Osteocyte (in vitro differentiated cells): ENCODE results near the gene MRPL38. TPM values are rescaled to one million over a fixed set of nuclear protein-coding genes. Genes with fewer than 3 reads are reported as not detected.

Source experiments
- DNase-seq: peaks from one replicate; pipeline ENCODE4 v3.0.0; 2021; ENCODE audit warnings: mixed read lengths; ENCODE audit not compliant: unreplicated experiment; ENCODE audit errors: extremely low spot score
- H3K27ac Mint-ChIP-seq: one replicate; pipeline ENCODE4 v1.8.0; 2021; ENCODE audit warnings: mild to moderate bottlenecking, mixed read lengths; ENCODE audit not compliant: unreplicated experiment
- H3K27me3 Mint-ChIP-seq: one replicate; pipeline ENCODE4 v1.8.0; 2021; ENCODE audit warnings: mixed read lengths; ENCODE audit not compliant: unreplicated experiment
- H3K36me3 Mint-ChIP-seq: one replicate; pipeline ENCODE4 v1.8.0; 2021; ENCODE audit warnings: mixed read lengths; ENCODE audit not compliant: unreplicated experiment
- H3K4me1 Mint-ChIP-seq: one replicate; pipeline ENCODE4 v1.8.0; 2021; ENCODE audit warnings: mixed read lengths; ENCODE audit not compliant: unreplicated experiment
- H3K4me3 Mint-ChIP-seq: one replicate; pipeline ENCODE4 v1.8.0; 2021; ENCODE audit warnings: mild to moderate bottlenecking, moderate library complexity, mixed read lengths; ENCODE audit not compliant: unreplicated experiment
- H3K9me3 Mint-ChIP-seq: one replicate; pipeline ENCODE4 v1.8.0; 2021; ENCODE audit warnings: mixed read lengths; ENCODE audit not compliant: unreplicated experiment
- total RNA-seq: library from RNA; stranded (reverse); gene quantifications from 2 replicates; pipeline ENCODE4 v1.2.1, GENCODE V29; 2021
- TF ChIP-seq, protein P1 (sequence below): fragments of 200-600 bp; sonication (generic); IDR thresholded peaks from 2 replicates; pipeline ENCODE4 v1.5.0; 2021; ENCODE audit warnings: antibody characterized with exemption, mild to moderate bottlenecking, moderate library complexity

Gene MRPL38
- total RNA-seq, 1 donor from 2014 or later: 73.6 TPM

DNA sequence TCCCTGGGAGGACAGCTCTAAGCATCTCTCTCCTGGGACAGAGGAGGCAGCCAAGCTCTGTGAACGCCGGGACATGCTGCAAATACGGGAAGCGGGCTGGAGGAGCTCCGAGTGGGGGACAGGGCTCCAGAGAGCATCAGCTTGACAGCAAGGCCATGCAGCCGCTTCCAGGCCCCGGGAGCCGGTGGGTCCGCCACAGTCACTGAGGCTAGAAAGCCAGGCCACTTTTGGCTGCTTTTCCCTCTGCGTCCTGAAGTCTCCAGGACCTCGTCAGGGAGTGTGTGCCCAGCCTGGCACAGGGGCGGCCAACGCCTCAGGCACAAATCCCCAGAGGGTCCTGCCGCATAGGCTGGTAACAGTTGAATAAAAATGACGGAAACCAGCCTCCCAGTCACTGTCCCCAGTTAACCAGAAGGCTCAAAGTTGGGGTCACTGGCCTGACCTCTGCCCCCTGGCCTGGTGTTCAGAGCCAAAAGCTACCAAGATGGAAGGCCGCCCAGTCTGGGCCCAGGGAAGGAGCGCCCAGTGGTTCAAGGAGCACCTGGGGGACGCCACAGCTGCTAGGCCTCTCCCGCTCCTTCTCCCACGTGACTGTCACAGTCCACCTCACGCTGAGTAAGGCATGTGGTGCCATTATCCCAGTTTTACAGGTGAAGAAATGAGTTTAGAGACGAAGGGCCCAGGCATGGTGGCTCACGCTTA lies 4.8 kb downstream of the MRPL38 start:
- Mint-ChIP-seq H3K9me3 (no peaks in the 10 kb centered on the region), H3K36me3 (peaks cover 11% of the 10 kb centered on the region)
- DNase-seq: no peak

DNA sequence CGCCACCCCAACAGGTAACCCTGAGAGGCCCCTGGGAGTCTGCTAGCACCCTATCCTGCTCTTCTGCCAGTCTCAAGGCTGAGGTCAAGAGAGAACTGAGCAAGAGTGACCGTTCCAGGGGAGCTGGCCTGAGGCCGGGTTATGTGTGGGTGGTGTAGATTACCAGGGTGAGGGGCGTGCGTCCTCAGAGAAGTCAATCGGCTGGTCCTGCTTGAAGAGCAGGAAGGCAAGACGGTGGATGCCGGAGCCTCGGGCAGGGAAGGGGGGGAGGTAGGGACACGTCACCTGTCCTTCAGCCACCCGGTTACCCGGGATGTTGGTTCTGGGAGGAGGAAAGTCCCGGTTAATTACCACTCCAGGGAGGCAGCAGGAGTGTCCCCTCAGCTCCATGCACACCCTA lies 5.3 kb downstream of the MRPL38 start:
- no peaks in the 10 kb centered on the region for H3K9me3 Mint-ChIP-seq
- H3K36me3 Mint-ChIP-seq: peaks cover 11% of the 10 kb centered on the region
- no peak overlapping the region for H3K4me3 Mint-ChIP-seq

More for the DNA sequence above, 4.8 kb downstream of the MRPL38 start:
- H3K27me3 Mint-ChIP-seq: no peaks in the 10 kb centered on the region
- no peak overlapping the region for H3K4me3 Mint-ChIP-seq
- TF ChIP-seq, protein P1, sequence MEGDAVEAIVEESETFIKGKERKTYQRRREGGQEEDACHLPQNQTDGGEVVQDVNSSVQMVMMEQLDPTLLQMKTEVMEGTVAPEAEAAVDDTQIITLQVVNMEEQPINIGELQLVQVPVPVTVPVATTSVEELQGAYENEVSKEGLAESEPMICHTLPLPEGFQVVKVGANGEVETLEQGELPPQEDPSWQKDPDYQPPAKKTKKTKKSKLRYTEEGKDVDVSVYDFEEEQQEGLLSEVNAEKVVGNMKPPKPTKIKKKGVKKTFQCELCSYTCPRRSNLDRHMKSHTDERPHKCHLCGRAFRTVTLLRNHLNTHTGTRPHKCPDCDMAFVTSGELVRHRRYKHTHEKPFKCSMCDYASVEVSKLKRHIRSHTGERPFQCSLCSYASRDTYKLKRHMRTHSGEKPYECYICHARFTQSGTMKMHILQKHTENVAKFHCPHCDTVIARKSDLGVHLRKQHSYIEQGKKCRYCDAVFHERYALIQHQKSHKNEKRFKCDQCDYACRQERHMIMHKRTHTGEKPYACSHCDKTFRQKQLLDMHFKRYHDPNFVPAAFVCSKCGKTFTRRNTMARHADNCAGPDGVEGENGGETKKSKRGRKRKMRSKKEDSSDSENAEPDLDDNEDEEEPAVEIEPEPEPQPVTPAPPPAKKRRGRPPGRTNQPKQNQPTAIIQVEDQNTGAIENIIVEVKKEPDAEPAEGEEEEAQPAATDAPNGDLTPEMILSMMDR: no peak
- no peak overlapping the region for H3K27ac Mint-ChIP-seq
- peaks cover 19% of the 10 kb centered on the region for H3K4me1 Mint-ChIP-seq

DNA sequence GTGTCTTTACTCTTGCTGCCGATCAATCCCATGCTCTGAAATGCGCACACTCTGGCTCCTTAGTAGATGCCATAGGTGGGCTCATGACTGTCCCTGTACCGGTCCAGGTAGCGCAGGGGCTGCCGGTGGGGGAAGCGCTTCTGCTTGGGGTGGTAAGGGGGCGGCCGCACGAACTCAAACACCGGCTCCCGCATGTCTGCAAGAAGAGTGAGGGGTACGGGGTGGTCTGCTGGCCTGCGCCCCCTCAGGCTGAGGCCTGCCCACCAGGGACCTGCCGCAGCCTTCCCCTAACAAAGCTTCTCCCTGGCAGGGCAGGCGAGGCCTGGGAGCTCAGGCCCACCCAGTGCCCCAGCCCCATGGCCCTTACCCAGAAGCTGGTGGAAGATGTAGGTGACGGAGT lies 5.9 kb downstream of the MRPL38 start:
- no peak for DNase-seq
- Mint-ChIP-seq H3K36me3 (peaks cover 11% of the 10 kb centered on the region), H3K27ac (no peak overlapping the region), H3K9me3 (no peaks in the 10 kb centered on the region), H3K4me3 (no peak overlapping the region), H3K27me3 (no peaks in the 10 kb centered on the region), H3K4me1 (peaks cover 23% of the 10 kb centered on the region)
- TF ChIP-seq, protein P1: no peak

More for the DNA sequence above, 5.3 kb downstream of the MRPL38 start:
- Mint-ChIP-seq H3K4me1 (peaks cover 20% of the 10 kb centered on the region), H3K27me3 (no peaks in the 10 kb centered on the region), H3K27ac (no peak overlapping the region)
- DNase-seq: no peak
- TF ChIP-seq, protein P1: no peak

DNA sequence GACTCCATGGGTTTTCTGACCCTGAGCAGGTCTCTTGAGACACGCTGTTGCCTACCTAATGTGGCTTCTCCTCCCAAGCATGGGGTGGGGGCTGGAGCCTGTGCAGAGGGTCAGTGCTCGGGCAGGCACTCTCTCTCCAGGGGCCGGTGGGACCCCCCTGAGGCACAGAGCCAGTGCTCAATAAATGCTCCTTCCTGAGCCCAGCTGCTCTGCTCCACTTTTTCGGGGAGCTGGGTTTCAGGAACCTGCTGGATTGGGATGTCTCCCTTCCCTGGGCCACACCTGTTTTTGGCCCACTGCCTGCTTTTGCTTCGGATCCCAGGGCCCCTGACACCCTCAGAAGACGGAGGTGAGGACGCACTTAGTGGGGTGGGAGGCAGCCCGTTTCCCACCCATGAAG lies 6.6 kb downstream of the MRPL38 start:
- Mint-ChIP-seq H3K4me1 (peaks cover 24% of the 10 kb centered on the region), H3K36me3 (peaks cover 11% of the 10 kb centered on the region), H3K9me3 (no peaks in the 10 kb centered on the region), H3K27me3 (no peaks in the 10 kb centered on the region), H3K4me3 (peak overlapping the region; percentile 65), H3K27ac (peak overlapping the region; percentile 68)
- TF ChIP-seq, protein P1: no peak
- DNase-seq: no peak

DNA sequence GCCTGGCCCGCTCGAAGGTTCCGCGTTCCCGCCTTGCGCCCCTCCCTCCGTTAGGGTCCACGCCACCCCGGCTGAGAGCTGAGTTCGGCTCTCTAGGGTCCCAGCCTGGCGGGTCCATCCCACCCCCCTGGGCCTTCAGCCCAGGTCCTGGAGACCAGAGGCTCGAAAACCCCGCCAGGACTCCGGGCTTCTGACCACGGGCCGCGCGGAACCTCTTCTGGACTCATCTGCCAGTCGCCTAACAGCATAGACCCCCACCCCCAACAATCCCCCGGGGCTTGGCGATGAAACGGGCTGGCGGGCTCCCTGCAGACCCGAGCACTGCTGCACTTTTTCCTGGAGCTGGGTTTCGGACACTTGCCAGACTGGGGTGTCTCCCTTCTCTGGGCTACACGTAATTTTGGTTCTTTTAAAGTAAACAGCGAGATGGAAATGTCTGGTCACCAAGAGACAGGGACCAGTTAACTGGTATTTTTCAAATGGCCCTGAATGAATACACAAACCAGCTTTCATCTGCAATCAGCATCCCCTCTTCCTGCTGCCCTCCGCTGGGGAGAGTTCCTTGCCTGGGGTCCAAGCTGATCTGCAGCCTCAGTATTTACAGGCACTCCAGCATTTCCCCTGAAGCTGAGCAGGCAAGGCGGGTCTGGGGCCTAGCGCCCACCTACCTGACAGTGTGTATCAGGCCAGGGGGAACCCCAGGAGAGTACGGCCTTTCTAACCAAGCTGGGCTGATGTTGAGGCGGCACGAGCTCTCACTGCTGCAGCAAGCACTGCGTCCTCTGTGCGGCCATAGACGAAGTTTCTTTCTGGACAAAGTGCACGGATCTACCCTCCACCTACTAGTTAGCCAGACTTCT lies 7.3 kb downstream of the MRPL38 start:
- H3K36me3 Mint-ChIP-seq: peaks cover 11% of the 10 kb centered on the region
- DNase-seq: no peak
- H3K27ac Mint-ChIP-seq: peak overlapping the region; percentile 68
- H3K4me1 Mint-ChIP-seq: peaks cover 24% of the 10 kb centered on the region
- no peaks in the 10 kb centered on the region for H3K9me3 Mint-ChIP-seq
- H3K27me3 Mint-ChIP-seq: no peaks in the 10 kb centered on the region
- H3K4me3 Mint-ChIP-seq: peak overlapping the region; percentile 65
- TF ChIP-seq, protein P1: no peak
